Fibroblast of the aortic adventitia (primary cell): Measurements from ENCODE around the gene GRIA4. TPM values are rescaled to one million over a fixed set of nuclear protein-coding genes. Genes with fewer than 3 reads are reported as not detected.
"Not testable (repeated sequence)": the region's sequence is repeated elsewhere in the genome, so short reads cannot be mapped to it uniquely, and the experiment has no call there.

ENCODE experiments used
- DNase-seq: peaks from one replicate; pipeline ENCODE4 v3.0.0-alpha.2; 2010; ENCODE audit warnings: low read depth
- H3K4me3 ChIP-seq: 2 replicates; pipeline ENCODE4 v1.5.1; 2011; ENCODE audit warnings: low read depth, mild to moderate bottlenecking, control low read depth, low read length, moderate library complexity
- CTCF ChIP-seq: IDR thresholded peaks from 2 replicates; pipeline ENCODE4 v1.5.1; 2011; ENCODE audit warnings: mild to moderate bottlenecking, low read length, control low read depth, inconsistent platforms; ENCODE audit not compliant: insufficient read depth
- total RNA-seq: library from RNA; depleted of rRNA; stranded (reverse); fragments of >200 nt; gene quantifications from 2 replicates; pipeline ENCODE4 v1.2.3, GENCODE V29; 2012; ENCODE audit warnings: low replicate concordance

Gene GRIA4
- total RNA-seq, 1 donor = under 0.01 TPM

- H3K4me3 ChIP-seq = no peak overlapping the region
- no peak for TF ChIP-seq CTCF
- no peak for DNase-seq
These were observed 378.3 kb downstream of the GRIA4 start for GRCh38 chr11:105988197-105988596.

GRCh38 chr11:105989124-105989523 lies 379.3 kb downstream of the GRIA4 start:
- TF ChIP-seq CTCF = no peak
- no peak overlapping the region for H3K4me3 ChIP-seq
- DNase-seq = no peak

- H3K4me3 ChIP-seq = no peak overlapping the region
These were observed 382.0 kb downstream of the GRIA4 start for GRCh38 chr11:105991888-105992287.

GRCh38 chr11:106001304-106002012 lies 391.6 kb downstream of the GRIA4 start:
- no peak for DNase-seq
- TF ChIP-seq CTCF = no peak
- H3K4me3 ChIP-seq = no peak overlapping the region

More at GRCh38 chr11:105991888-105992287, 382.0 kb downstream of the GRIA4 start:
- TF ChIP-seq CTCF = no peak
- no peak for DNase-seq

- not testable (repeated sequence) for H3K4me3 ChIP-seq, DNase-seq
These were observed 393.2 kb downstream of the GRIA4 start for GRCh38 chr11:106003094-106003493.

- peak; percentile 57 for DNase-seq
- no peak overlapping the region for H3K4me3 ChIP-seq
- no peak for TF ChIP-seq CTCF
These were observed 401.6 kb downstream of the GRIA4 start for GRCh38 chr11:106011481-106011880.

- peak; percentile 82 for DNase-seq
- no peak for TF ChIP-seq CTCF
- H3K4me3 ChIP-seq = no peak overlapping the region
These were observed 402.9 kb downstream of the GRIA4 start for GRCh38 chr11:106012744-106013143.
